Muscle layer of colon (tissue), 2 donors: ENCODE data around the gene ZNF813.

ENCODE experiments used
- H3K27ac ChIP-seq: one replicate; pipeline ENCODE4 v1.7.0; 2013; ENCODE audit warnings: low read depth, mild to moderate bottlenecking, low read length, moderate library complexity
- H3K27me3 ChIP-seq, 2 donors: one replicate each; pipeline ENCODE4 v1.7.0; 2013; ENCODE audit warnings: low read length in 2 of 2, mild to moderate bottlenecking in 2 of 2; ENCODE audit not compliant: insufficient read depth in 2 of 2, control insufficient read depth in 1 of 2
- H3K36me3 ChIP-seq: one replicate; pipeline ENCODE4 v1.7.0; 2013; ENCODE audit warnings: mild to moderate bottlenecking, low read length; ENCODE audit not compliant: insufficient read depth
- H3K4me1 ChIP-seq: one replicate; pipeline ENCODE4 v1.7.0; 2013; ENCODE audit warnings: mild to moderate bottlenecking, low read length; ENCODE audit not compliant: insufficient read depth
- H3K4me3 ChIP-seq, 2 donors: one replicate each; pipeline ENCODE4 v1.7.0; 2013; ENCODE audit warnings: low read length in 2 of 2, low read depth in 1 of 2, mild to moderate bottlenecking in 1 of 2, moderate library complexity in 1 of 2
- H3K9ac ChIP-seq: one replicate; pipeline ENCODE4 v1.7.0; 2013; ENCODE audit warnings: low read length
- H3K9me3 ChIP-seq: one replicate; pipeline ENCODE4 v1.7.0; 2013; ENCODE audit warnings: mild to moderate bottlenecking, low read length
- donor health status: abdominal sarcoma.
- donor health status: Adenocarcinoma of cecum.

Gene ZNF813

GRCh38 chr19:53530622-53531021 lies 63.1 kb downstream of the ZNF813 start:
- no peaks in the 10 kb centered on the region for H3K27me3 ChIP-seq

GRCh38 chr19:53531457-53531856 lies 63.9 kb downstream of the ZNF813 start:
- no peaks in the 10 kb centered on the region for H3K36me3 ChIP-seq
- no peaks in the 10 kb centered on the region for H3K4me1 ChIP-seq
- H3K27ac ChIP-seq = no peak overlapping the region
- no peaks in the 10 kb centered on the region for H3K9me3 ChIP-seq
- no peaks in the 10 kb centered on the region for H3K27me3 ChIP-seq
- H3K4me3 ChIP-seq = no peak overlapping the region
- H3K9ac ChIP-seq = no peak overlapping the region

More at GRCh38 chr19:53530622-53531021, 63.1 kb downstream of the ZNF813 start:
- no peak overlapping the region for H3K4me3 ChIP-seq
- H3K9ac ChIP-seq = no peak overlapping the region
- no peaks in the 10 kb centered on the region for H3K9me3 ChIP-seq
- no peak overlapping the region for H3K27ac ChIP-seq
- H3K36me3 ChIP-seq = no peaks in the 10 kb centered on the region
- H3K4me1 ChIP-seq = no peaks in the 10 kb centered on the region

GRCh38 chr19:53532362-53532761 lies 64.8 kb downstream of the ZNF813 start:
- no peak overlapping the region for H3K27ac ChIP-seq
- no peaks in the 10 kb centered on the region for H3K36me3 ChIP-seq
- no peaks in the 10 kb centered on the region for H3K27me3 ChIP-seq
- no peak overlapping the region for H3K4me3 ChIP-seq
- H3K4me1 ChIP-seq = no peaks in the 10 kb centered on the region
- no peak overlapping the region for H3K9ac ChIP-seq
- H3K9me3 ChIP-seq = no peaks in the 10 kb centered on the region

GRCh38 chr19:53536225-53536548 lies 68.7 kb downstream of the ZNF813 start:
- Histone ChIP-seq H3K9ac (no peak overlapping the region), H3K4me3 (no peak overlapping the region), H3K4me1 (no peaks in the 10 kb centered on the region)

GRCh38 chr19:53537121-53537520 lies 69.6 kb downstream of the ZNF813 start:
- Histone ChIP-seq H3K4me1 (no peaks in the 10 kb centered on the region), H3K4me3 (peak overlapping the region; percentile 57 to 70), H3K27me3 (no peaks in the 10 kb centered on the region), H3K9ac (peak overlapping the region; percentile 44), H3K9me3 (no peaks in the 10 kb centered on the region), H3K27ac (peak overlapping the region; percentile 85), H3K36me3 (peaks cover 9% of the 10 kb centered on the region)

More at GRCh38 chr19:53536225-53536548, 68.7 kb downstream of the ZNF813 start:
- H3K27ac ChIP-seq = no peak overlapping the region
- peaks cover 9% of the 10 kb centered on the region for H3K36me3 ChIP-seq
- H3K27me3 ChIP-seq = no peaks in the 10 kb centered on the region
- no peaks in the 10 kb centered on the region for H3K9me3 ChIP-seq

GRCh38 chr19:53537521-53538377 lies 70.2 kb downstream of the ZNF813 start, which contains the start of gene ZNF331:
TSS of gene ZNF331 (plus strand) at chr19:53538145. CDS start at chr19:53569377, 31,232 bp downstream.
- Histone ChIP-seq H3K4me1 (no peaks in the 10 kb centered on the region), H3K36me3 (peaks cover 9% of the 10 kb centered on the region), H3K4me3 (peak within 1 kb of the TSS; percentile 57 to 70), H3K9ac (peak within 1 kb of the TSS; percentile 44), H3K27ac (peak within 1 kb of the TSS; percentile 85), H3K27me3 (no peaks in the 10 kb centered on the region), H3K9me3 (no peaks in the 10 kb centered on the region)

GRCh38 chr19:53538378-53539109 lies 71.0 kb downstream of the ZNF813 start:
- Histone ChIP-seq H3K9ac (no peak overlapping the region), H3K4me3 (peak overlapping the region; percentile 57 to 70), H3K27me3 (no peaks in the 10 kb centered on the region), H3K9me3 (no peaks in the 10 kb centered on the region), H3K4me1 (no peaks in the 10 kb centered on the region), H3K36me3 (peaks cover 9% of the 10 kb centered on the region), H3K27ac (peak overlapping the region; percentile 85)

GRCh38 chr19:53540091-53540490 lies 72.6 kb downstream of the ZNF813 start:
- H3K27ac ChIP-seq = no peak overlapping the region

GRCh38 chr19:53541971-53542370 lies 74.4 kb downstream of the ZNF813 start:
- Histone ChIP-seq H3K4me1 (no peaks in the 10 kb centered on the region), H3K4me3 (no peak overlapping the region)

More at GRCh38 chr19:53540091-53540490, 72.6 kb downstream of the ZNF813 start:
- H3K9me3 ChIP-seq = no peaks in the 10 kb centered on the region
- no peak overlapping the region for H3K9ac ChIP-seq
- H3K27me3 ChIP-seq = no peaks in the 10 kb centered on the region
- peaks cover 9% of the 10 kb centered on the region for H3K36me3 ChIP-seq
- H3K4me1 ChIP-seq = no peaks in the 10 kb centered on the region
- H3K4me3 ChIP-seq = no peak overlapping the region

GRCh38 chr19:53545271-53546065 lies 77.9 kb downstream of the ZNF813 start:
- Histone ChIP-seq H3K36me3 (no peaks in the 10 kb centered on the region), H3K27me3 (no peaks in the 10 kb centered on the region), H3K4me1 (no peaks in the 10 kb centered on the region), H3K27ac (no peak overlapping the region), H3K9me3 (no peaks in the 10 kb centered on the region), H3K9ac (no peak overlapping the region), H3K4me3 (no peak overlapping the region)

More at GRCh38 chr19:53541971-53542370, 74.4 kb downstream of the ZNF813 start:
- Histone ChIP-seq H3K9ac (no peak overlapping the region), H3K27me3 (no peaks in the 10 kb centered on the region), H3K9me3 (no peaks in the 10 kb centered on the region), H3K36me3 (peaks cover 9% of the 10 kb centered on the region), H3K27ac (no peak overlapping the region)
